Measurements from ENCODE around the gene BEND7.

DNA sequence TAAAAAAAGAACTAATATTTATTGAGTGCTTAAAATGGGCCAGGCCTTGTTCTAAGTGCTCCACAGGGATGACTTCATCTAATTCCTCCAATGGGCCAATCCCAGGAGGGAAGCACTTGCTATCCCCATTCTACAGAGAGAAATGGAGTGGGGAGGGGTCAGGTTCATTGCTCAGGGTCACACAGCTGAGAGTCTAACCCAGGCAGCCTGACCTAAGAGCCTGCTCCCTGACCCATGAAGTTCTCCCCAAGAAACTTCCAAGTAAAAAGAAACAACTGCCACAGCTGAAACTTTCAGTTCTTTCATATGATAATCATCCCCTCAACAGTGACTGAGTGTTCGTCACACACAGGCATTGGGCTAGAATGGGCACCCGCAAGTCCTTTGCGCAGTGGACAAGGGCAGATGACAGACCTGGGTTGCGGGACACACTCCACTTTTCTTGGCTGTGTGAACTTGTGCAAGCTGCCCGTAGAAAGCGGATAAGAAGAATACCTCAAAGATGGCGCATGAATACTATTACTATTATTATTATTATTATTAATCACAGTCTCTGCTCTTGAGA is 39.7 kb downstream of the BEND7 start:
- no peak for TF ChIP-seq POLR2A (IDR thresholded peaks at IDR 0.05)
- TF ChIP-seq, protein P1, sequence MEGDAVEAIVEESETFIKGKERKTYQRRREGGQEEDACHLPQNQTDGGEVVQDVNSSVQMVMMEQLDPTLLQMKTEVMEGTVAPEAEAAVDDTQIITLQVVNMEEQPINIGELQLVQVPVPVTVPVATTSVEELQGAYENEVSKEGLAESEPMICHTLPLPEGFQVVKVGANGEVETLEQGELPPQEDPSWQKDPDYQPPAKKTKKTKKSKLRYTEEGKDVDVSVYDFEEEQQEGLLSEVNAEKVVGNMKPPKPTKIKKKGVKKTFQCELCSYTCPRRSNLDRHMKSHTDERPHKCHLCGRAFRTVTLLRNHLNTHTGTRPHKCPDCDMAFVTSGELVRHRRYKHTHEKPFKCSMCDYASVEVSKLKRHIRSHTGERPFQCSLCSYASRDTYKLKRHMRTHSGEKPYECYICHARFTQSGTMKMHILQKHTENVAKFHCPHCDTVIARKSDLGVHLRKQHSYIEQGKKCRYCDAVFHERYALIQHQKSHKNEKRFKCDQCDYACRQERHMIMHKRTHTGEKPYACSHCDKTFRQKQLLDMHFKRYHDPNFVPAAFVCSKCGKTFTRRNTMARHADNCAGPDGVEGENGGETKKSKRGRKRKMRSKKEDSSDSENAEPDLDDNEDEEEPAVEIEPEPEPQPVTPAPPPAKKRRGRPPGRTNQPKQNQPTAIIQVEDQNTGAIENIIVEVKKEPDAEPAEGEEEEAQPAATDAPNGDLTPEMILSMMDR (IDR thresholded peaks at IDR 0.05), result no peak
